Raji (cell line): ENCODE data around the gene SMARCA1.

Experiments
- POLR2A ChIP-seq: IDR thresholded peaks from 2 replicates; pipeline ENCODE4 v1.6.1; 2011; ENCODE audit warnings: low read depth, low read length, control low read depth; ENCODE audit not compliant: insufficient read depth

SMARCA1 gene

DNA sequence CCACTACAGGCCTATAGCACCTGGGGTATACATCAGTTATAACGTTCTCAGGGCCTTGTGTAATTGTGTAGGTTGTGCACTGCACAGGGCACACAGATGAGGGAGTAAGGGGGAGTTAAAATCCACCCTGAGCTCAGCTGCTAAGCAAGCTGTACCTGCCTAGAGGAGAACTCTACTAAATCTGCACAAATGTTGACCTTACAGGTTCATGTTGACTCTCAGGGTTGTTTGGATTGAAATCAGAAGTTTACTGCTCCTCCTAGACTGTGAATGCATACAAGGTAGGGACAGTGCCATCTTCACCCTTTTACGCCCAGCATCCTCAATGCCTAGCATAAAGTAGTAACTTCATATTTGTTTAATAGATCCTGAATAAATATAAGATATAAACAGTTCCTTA, 89.8 kb downstream of the SMARCA1 start:
- no peak for TF ChIP-seq POLR2A

DNA sequence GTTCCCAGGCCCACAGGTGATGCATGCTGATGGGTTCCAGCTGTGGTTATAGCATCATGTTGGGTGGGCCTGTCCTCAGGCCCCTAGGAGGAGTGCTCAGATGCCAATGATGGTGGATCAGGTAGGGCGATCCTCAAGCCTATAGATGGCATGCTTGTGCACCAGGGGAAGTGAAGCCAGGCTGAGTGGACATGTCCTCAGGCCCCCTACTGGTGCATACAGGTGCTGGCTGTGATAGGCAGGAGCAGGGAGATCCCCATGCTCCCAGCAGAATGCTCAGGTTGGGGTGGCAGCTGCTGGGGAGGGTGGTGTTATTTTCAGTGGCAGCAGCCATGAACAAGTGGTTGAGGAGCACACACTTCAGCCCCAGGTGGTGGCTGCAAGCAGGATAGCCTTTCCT, 96.0 kb downstream of the SMARCA1 start:
- TF ChIP-seq POLR2A, result no peak

DNA sequence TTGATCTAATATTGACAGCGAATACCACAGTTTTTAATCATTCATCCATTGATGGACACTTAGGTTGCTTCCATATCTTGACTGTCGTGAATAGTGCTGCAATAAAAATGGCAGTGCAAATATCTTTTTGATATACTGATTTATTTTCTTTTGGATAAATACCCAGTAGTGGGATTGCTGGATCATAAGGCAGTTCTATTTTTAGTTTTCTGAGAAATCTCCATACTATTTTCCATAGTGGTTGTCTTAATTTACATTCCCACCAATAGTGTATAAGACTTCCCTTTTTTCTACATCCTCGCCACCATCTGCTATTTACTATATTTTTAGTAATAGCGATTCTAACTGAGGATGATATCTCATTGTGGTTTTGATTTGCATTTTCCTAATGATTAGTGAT, 100.1 kb downstream of the SMARCA1 start:
- TF ChIP-seq POLR2A, result no peak

DNA sequence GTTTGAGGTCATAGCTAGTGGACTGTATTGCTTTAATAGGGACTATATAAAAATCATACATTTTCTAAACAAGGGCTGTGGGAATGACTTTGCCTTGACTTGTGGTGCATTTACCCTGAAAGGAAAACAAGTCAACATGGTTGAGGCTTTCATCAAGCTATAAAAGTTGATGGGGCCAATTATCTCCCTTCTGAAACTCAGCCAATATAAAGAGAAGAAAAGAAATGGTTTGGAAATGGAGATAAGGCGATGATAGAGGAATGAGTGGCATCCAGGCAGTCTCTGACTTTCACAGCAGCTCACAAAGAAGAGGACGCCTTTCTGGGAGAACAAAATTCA, 118.7 kb downstream of the SMARCA1 start:
- no peak for TF ChIP-seq POLR2A

DNA sequence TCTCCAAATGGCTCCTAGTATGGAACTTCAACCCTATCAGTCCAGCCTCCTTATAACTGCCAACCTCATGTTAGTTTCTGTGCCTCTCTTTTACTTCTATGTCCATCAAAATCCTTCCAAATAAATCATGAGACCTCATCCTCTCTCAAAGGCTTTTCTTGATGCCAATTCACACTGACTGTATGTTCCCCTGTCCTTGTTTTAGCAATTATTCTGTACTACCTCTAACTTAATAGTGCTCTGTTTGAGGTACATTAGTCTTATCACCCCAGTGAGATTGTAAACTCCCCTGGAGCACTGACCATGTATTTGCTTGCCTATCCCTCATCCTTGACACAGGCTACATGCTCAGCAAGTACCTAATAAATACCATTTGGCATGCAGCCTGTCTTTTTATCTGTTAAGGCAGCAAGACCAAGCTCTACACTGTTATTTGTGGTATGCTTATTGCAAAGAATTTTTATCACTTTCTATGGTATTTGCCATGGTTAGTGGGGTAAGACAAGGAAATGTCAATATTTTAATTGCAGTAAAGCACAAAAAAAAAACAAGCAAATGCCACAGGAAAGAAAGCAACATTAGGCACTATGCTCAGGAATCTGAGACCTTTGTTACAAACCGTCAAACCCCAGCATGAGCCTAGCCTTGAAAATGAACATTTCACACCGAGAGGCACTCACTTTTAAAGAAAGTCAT, 119.2 kb downstream of the SMARCA1 start:
- TF ChIP-seq POLR2A, result no peak
